GM12873 (cell line): Measurements from ENCODE around the gene MYO15B.
A peak's percentile ranks its signal among the peaks of the same experiment; 100 is the strongest.

Source experiments
- CTCF ChIP-seq: IDR thresholded peaks from 2 replicates; pipeline ENCODE4 v1.5.1; 2012; ENCODE audit warnings: low read depth, mild to moderate bottlenecking, moderate library complexity, low read length, control low read depth; ENCODE audit not compliant: insufficient read depth; ENCODE audit errors: missing control alignments

Gene MYO15B

GRCh38 chr17:75647061-75647460 lies 59.5 kb downstream of the MYO15B start:
- TF ChIP-seq CTCF: no peak

GRCh38 chr17:75647921-75648320 lies 60.3 kb downstream of the MYO15B start:
- TF ChIP-seq CTCF: no peak

GRCh38 chr17:75649687-75650086 lies 62.1 kb downstream of the MYO15B start:
- TF ChIP-seq CTCF: no peak

- no peak for TF ChIP-seq CTCF
These were observed 63.3 kb downstream of the MYO15B start for GRCh38 chr17:75650874-75651273.

- no peak for TF ChIP-seq CTCF
These were observed 64.7 kb downstream of the MYO15B start for GRCh38 chr17:75652341-75652740.

- peak; percentile 89 for TF ChIP-seq CTCF
These were observed 65.4 kb downstream of the MYO15B start for GRCh38 chr17:75652934-75653549.

GRCh38 chr17:75654176-75654575 lies 66.6 kb downstream of the MYO15B start:
- TF ChIP-seq CTCF: no peak
